Epithelial cell of esophagus (primary cell): ENCODE measurements around the gene ALS2CL.

Experiments used
- DNase-seq: peaks from one replicate; pipeline ENCODE4 v3.0.0; 2010; ENCODE audit warnings: low read depth
- H3K4me3 ChIP-seq: 2 replicates; pipeline ENCODE4 v1.5.1; 2011; ENCODE audit warnings: mild to moderate bottlenecking, low read length, control low read depth
- CTCF ChIP-seq: IDR thresholded peaks from 2 replicates; pipeline ENCODE4 v1.5.1; 2011; ENCODE audit warnings: low read depth, mild to moderate bottlenecking, low read length, control low read depth, inconsistent platforms; ENCODE audit not compliant: insufficient read depth; ENCODE audit errors: missing control alignments

Gene ALS2CL

GRCh38 chr3:46701181-46701939 is 7.9 kb upstream of the ALS2CL start, which contains the start of gene TMIE:
Gene TMIE, plus strand, starts transcription at chr3:46701392. Its CDS starts 96 bp downstream, at chr3:46701488.
- H3K4me3 ChIP-seq: no peak within 1 kb of the TSS
- TF ChIP-seq CTCF: no peak
- DNase-seq: no peak

GRCh38 chr3:46700772-46701171 is 7.3 kb upstream of the ALS2CL start:
- no peak for TF ChIP-seq CTCF
- H3K4me3 ChIP-seq: no peak overlapping the region
- DNase-seq: no peak

GRCh38 chr3:46699676-46700523 is 6.4 kb upstream of the ALS2CL start:
- no peak overlapping the region for H3K4me3 ChIP-seq
- no peak for DNase-seq
- no peak for TF ChIP-seq CTCF

GRCh38 chr3:46695962-46696894 is 2.7 kb upstream of the ALS2CL start:
- DNase-seq: peak; percentile 80
- H3K4me3 ChIP-seq: no peak overlapping the region
- TF ChIP-seq CTCF: no peak

GRCh38 chr3:46695177-46695961 is 1.9 kb upstream of the ALS2CL start:
- peak; percentile 64 for DNase-seq
- no peak overlapping the region for H3K4me3 ChIP-seq
- peak; percentile 49 for TF ChIP-seq CTCF

DNA sequence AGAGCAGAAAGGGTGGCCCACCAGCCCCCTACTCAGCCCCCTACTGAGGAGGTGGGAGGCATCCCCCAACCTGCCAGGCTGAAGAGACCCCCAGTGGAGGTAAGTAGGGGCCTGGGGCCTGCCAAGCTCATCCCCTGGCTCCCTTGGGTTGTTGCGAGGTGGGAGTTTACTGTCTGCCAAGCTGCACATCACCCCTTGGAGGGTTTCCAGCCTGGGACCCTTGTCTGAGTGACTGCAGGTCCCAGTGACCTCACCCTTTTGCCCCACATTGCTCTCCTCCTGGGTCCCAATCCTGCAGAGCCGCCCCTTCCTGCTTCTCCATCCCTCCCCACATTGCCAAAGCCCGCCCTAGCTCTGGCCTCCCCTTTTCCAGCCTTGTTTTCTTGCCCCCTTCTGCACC is 1.0 kb upstream of the ALS2CL start:
- H3K4me3 ChIP-seq: no peak overlapping the region
- TF ChIP-seq CTCF: no peak
- no peak for DNase-seq
